GM21447 (cell line): Measurements from ENCODE around the gene ZNF326.

Experiments
- ATAC-seq: cut with Tn5 transposase; IDR thresholded peaks from one replicate; pipeline ENCODE4 v1.9.1; 2021; ENCODE audit not compliant: unreplicated experiment

Gene ZNF326, protein sequence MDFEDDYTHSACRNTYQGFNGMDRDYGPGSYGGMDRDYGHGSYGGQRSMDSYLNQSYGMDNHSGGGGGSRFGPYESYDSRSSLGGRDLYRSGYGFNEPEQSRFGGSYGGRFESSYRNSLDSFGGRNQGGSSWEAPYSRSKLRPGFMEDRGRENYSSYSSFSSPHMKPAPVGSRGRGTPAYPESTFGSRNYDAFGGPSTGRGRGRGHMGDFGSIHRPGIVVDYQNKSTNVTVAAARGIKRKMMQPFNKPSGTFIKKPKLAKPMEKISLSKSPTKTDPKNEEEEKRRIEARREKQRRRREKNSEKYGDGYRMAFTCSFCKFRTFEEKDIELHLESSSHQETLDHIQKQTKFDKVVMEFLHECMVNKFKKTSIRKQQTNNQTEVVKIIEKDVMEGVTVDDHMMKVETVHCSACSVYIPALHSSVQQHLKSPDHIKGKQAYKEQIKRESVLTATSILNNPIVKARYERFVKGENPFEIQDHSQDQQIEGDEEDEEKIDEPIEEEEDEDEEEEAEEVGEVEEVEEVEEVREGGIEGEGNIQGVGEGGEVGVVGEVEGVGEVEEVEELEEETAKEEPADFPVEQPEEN

DNA sequence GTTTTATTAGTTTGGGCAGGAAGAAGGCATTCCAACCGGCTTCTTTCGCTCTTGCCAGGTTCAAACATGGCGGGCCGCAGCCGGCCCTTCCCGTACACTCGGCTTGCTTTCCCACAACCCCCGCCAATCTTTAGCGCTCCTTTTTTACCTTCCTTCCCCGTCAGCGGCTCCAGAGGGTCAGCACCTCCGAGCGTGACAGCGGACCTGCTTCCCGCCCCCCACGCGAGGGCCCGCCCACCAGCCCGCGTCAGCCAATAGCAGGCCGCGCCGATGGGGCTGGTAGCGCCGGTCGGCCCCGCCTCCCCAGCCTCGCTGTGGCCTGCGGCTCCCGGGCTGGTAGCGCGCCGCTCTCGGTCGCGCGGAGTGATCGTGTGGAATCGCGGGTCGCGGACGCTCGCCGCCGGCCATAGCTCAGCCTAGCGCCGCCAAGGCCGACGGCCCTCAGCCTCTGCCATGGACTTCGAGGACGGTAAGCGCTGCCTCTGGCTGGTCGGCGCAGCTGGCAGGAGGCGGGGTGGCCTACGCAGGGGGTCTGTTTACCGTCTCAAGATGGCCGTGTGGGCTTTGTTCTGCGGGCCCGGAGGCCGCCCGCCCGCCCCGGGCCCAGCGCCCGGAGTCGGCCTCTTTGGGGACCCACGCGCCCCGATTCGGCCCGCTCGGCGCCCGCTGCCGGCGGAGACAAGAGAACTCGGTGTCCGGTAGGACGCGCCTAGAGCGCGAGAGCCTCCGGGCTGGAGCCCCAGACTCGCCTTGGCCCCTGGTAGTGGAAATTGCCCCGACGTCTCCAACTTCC is at the start of gene ZNF326:
Gene ZNF326, plus strand, starts transcription at position 306 of the 793 bp plus-strand sequence. Its CDS starts 148 bp downstream, at position 454.
- peak; percentile 92 for ATAC-seq

DNA sequence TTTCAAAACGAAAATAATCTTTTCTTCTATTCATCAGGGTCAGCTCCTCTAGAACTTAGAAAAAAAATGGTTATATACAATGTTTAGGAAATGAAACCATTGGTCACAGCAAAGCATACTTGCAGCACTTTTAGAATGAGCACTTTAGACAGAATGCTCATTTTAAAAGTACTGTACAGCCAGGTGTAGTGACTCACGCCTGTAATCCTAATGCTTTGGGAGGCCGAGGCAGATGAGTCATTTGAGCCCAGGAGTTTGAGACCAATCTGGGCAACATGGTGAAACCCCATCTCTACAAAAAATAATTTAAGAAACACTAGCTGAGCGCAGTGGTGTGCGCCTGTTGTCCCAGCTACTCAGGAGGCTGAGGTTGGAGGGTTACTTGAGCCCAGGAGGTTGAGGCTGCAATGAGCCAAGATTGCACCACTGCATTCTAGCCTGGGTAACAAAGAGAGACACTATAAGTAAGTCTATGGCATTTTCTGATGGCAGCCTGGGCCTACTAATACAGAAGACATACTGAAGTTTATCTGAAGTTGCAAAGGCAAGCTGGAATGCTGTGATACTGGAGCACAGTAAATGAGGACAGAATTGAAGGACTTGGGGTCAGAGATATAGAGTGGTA is 48.9 kb upstream of the ZNF326 start:
- peak; percentile 91 for ATAC-seq

DNA sequence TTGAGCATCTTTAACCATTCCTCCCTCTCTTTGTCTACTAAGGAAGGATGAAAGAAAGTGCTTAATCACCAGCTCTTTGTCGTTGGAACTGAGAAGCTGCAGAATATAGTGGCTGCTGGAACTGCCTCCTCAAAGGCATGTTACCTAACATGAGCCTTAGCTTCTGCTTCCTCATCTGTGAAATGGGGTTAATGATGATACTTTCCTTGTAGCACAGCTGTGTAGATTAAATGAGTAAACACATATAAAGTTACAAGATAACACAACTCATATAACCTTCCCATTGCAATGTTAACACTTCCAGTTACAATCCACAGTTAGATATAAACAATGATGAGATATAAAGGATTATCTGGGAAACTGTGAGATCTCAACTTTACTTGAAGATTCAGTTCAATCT is 48.4 kb upstream of the ZNF326 start:
- ATAC-seq = no peak

- ATAC-seq = no peak
These were observed 46.1 kb upstream of the ZNF326 start for GRCh38 chr1:89948722-89949345.

DNA sequence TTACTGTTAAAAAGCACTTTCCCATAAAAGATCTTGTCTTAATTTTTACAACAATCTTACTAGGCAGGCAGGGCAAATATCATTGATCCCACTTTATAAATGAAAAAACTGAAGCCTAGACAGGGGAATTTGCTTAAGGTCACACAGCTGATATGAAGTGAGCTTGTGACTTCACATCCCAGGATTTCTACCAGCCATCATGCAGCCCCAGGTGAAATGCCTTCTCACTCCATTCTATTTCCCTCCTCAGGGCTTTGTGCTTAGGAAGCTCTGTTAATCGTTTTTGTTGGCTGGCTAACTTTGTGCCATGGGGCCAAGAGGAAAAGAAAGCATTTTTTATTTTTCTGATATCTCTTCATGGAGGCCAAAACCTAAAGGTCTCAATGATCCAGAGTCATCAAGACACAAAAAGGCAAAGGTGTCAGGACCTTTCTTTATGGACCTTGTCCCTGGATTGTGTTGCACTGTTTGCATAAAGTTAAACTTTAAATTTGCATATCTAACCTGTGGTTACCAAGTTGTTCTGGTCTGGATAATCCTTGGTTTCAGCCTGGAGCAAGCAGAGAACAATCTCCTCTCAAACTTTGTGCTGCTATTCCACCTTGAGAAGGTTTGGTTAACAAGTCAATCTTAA is 44.8 kb upstream of the ZNF326 start:
- ATAC-seq = no peak

GRCh38 chr1:89950703-89951102 is 44.2 kb upstream of the ZNF326 start:
- ATAC-seq = no peak

DNA sequence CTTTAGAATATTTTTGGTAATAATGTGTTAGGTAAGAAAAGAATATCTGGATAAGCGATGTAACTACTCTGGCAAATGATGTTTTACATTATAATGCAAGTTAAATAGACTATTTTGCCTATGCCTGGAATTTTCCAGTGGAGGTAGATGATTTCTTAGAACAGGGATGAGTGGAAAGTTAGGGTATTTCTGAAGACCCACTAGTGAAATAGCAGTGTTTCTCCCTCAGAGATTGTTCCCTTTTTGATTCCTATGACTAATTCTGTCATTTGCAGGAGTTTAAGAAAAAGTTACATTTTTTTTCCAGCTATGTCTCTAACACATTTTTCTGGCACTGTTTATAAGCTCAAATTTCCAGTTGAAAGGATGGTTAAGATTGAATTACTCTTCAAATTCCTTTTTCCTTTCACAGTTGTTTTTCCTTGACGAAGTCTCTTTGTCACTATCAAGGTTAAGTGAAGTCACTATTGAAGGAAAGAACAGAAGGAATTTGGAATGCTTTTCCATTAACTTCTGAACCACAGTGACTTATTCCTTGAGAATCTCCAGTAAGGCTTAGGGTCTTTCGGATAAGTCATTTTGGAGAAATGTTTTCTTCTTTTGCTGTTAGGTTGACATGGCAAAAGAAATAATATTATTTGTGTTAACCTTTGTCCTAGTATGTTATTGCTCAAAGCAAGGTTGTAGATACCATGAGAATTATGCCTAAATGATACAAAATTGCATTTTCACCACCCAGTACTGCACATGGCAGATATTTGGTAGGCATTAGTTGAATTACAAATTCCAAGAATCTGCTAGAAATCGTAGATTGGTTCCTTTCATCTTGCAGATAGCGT is 42.9 kb upstream of the ZNF326 start:
- no peak for ATAC-seq

DNA sequence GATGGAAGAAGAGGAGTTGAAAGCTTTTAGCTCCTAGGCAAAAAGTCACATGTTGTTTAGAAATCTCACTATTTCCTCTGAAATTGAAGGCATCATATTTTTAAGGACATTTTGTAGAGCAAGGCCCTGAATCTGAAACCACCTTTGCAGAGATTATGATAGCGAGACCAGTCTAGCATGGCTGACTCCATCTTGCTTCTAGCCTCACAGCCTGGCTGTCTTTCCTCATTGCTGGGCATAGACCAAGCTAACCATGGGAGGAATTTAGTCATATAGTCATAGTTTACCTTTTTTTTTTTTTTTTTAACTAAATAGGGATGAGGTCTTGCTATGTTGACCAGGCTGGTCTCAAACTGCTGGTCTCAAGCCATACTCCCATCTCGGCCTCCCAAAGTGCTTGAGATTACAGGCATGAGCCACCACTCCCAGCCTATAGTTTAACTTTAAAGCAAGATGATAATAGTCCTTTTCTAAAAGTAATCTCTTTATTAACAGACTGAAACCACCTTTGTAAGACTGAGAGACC is 42.2 kb upstream of the ZNF326 start:
- peak; percentile 9 for ATAC-seq

- ATAC-seq = peak; percentile 43
These were observed 41.7 kb upstream of the ZNF326 start for GRCh38 chr1:89953131-89953626.

GRCh38 chr1:89953929-89954328 is 41.0 kb upstream of the ZNF326 start:
- no peak for ATAC-seq

- no peak for ATAC-seq
These were observed 40.5 kb upstream of the ZNF326 start for GRCh38 chr1:89954401-89954800.

DNA sequence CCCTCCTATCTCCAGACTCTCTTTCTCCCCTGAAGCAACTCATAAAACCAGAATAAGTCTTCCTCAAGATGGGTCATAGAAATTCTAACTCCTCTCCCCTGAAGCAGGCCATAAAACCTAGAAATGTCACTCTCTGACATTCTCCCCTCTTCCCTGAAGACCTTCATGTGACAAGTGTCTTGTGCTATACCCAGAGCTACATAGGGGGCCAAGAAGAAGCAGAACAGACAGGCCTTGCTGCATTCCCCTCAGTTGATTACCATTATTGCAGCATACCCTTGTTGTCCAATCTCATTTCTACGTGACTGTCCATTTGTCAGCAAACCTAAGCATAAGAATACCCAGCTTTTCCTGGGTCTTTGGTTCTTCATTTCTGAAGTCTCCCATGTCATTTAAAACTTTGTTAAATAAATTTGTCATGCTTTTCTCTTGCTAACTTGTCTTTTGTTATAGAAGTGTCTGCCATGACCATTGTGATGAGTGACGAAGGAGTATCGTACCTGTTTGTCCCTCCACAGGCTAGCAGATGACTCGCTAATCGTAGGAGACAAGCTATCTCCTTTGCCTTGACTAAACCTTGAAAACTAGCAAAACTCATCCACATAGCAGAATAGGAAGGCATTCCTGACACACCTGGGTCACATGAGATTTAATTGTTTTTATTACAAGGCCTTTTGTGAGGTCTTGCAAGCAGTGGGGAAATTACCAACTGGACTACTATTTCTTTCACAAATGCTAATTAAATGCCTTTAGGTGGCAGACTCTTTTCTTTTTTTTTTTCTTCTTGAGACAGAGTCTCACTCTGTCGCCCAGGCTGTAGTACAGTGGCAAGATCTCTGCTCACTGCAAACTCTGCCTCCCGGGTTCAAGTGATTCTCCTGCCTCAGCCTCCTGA is 39.4 kb upstream of the ZNF326 start:
- no peak for ATAC-seq

DNA sequence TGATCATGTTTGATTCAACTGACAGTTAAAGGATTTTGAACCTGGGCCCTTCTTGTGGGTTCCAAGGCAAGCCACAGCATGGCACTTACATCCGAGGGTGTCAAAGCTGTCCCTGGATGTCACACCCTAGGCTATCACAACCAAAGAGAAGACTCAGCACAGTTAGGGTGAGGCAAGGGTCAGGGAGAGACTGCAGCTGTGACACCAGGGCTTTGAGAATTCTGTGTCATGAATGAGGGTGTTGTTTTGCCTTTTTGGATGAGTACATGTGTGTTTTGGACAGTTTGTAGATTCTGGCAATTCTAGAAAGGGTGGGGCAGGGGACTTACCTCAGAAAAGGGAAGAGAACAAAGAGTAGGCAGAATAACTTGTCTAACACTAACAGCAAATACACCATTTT is 37.8 kb upstream of the ZNF326 start:
- no peak for ATAC-seq

GRCh38 chr1:89958851-89959654 is 35.9 kb upstream of the ZNF326 start:
- ATAC-seq = no peak

GRCh38 chr1:89959719-89960118 is 35.2 kb upstream of the ZNF326 start:
- no peak for ATAC-seq

DNA sequence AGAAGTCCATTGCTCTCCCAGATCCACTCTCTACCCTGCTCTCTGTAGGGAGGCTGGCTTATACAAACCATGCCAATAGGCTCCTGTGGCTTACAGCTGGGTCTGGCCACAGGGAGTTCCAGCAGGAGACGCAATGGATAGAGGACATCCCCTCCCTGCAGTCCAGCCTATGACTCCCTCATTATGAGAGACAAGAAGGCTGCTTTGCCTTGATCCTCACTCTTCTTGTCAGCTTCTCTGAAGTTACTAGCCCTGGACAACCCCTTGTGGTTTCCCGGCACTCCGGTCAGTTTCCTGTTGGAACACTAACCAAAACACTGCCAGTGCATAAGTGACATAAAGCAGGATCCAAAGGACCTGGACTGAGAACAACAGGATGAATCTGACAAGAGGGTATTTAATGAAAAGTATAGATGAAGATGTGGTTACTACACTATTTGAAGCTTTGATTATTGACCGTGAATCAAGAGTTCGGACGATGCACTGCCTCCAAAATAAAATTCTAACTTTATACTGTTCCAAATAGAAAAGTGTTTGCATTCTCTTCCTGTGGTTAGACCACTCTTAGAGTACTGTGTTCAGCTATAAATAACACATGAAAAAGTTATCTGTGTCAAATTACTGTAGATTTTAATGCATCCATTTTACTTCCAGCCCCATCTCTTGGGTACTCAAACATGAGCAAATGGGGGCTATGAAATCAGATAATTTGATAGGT is 32.7 kb upstream of the ZNF326 start:
- ATAC-seq = peak; percentile 53

GRCh38 chr1:89962742-89963075 is 32.2 kb upstream of the ZNF326 start:
- no peak for ATAC-seq
